Hematopoietic multipotent progenitor cell (in vitro differentiated cells): ENCODE measurements around the gene TCEA3. TPM values are rescaled to one million over a fixed set of nuclear protein-coding genes. Genes with fewer than 3 reads are reported as not detected.

Experiments used
- DNase-seq, 3 donors: peaks; one replicate each; pipeline ENCODE4 v3.0.0-alpha.2; 2011 to 2015; ENCODE audit warnings: low read depth in 2 of 3, low spot score in 2 of 3
- total RNA-seq: library from RNA; depleted of rRNA; stranded (reverse); fragments of >200 nt; gene quantifications from one replicate; pipeline ENCODE4 v1.2.3, GENCODE V29; 2012

The TCEA3 gene
- total RNA-seq, 1 donor, result not detected

DNA sequence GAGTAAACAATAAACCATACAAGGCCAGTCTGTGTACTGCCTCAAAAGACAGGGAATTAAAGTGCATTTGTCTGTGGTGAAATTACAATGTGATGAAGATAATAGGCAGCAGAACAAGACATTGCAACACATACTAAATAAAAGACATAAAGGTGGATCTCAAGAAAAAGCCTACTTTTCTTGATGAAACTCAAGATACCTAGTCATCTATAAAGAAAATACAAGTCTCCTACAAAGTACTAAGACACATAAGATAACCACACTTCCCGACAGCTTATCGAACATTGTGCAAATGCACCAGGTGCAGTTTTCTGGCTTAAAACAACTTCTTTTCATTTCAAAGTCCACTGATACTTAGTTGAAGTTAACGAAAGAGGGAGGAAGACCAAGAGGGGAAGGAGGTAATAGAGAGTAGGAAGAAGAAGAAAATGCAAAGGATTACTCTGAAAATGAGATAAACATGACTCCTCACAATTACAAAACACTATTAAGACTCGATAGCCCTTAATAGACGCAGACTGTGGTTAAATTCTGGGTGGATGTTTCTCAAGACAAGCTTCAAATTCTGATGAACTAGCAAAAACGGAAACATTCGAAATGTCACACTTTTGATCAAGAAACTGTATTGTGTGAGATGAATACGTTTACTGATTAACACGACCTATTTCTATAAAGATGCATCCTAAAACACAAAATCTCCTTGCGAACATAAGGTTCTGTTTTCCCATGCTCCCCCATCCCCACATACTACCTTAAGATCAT, 82.4 kb downstream of the TCEA3 start:
- DNase-seq, result no peak

DNA sequence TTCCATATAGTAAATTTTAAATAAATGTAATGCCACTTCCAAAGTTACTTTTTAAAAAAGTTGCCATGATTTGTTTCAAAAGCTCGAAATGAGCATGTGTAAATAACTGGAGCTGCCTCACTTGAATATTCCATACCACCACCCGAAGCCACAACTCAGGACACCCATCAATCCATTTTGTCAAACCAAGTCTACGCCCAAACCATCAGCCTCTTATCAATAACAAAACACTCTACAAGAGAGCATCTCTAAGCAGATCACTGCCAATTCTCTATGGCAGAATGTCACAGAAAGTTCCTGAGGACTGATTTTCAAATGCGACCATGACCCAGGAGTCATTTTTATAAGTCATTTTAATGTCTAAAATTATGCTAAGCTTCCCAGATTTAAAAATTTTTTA, 84.9 kb downstream of the TCEA3 start:
- DNase-seq, result no peak

- no peak for DNase-seq
Measured at GRCh38 chr1:23337869-23338268, 86.7 kb downstream of the TCEA3 start.

DNA sequence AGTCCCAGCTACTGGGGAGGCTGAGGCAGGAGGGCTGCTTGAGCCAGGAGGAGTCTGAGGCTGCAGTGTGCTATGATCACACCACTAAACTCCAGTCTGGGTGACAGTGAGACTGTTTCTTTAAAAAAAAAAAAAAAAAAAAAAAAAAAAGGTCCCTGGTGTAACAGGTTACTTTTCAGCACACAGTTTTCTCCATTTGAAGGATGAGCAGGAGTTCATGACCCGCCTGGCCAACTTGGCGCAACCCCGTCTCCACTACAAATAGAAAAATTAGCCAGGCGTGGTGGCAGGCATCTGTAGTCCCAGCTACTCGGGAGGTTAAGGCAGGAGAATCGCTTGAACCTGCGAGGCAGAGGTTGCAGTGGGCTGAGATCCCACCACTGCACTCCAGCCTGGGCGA, 92.8 kb downstream of the TCEA3 start:
- no peak for DNase-seq

Other genes with a start within 250 kb of the TCEA3 start
- not detected for gene HTR1D, start 207.2 kb downstream of the TCEA3 start, total RNA-seq
- 37.4 TPM for gene HNRNPR, start 80.5 kb downstream of the TCEA3 start, total RNA-seq
- 6.5 TPM for gene ZNF436, start 54.9 kb downstream of the TCEA3 start, total RNA-seq
- 1.1 TPM for gene ASAP3, start 59.4 kb upstream of the TCEA3 start, total RNA-seq
- gene E2F2, start 106.5 kb upstream of the TCEA3 start, total RNA-seq, result 2.4 TPM
- gene ID3, start 134.8 kb upstream of the TCEA3 start, total RNA-seq, result 186 TPM